NCI-H1436 (cell line): ENCODE data around the gene ALOXE3.

Experiments
- DNase-seq: peaks from one replicate; lab custom pipeline; 2025; lab: John Stamatoyannopoulos, UW

The ALOXE3 gene

DNA sequence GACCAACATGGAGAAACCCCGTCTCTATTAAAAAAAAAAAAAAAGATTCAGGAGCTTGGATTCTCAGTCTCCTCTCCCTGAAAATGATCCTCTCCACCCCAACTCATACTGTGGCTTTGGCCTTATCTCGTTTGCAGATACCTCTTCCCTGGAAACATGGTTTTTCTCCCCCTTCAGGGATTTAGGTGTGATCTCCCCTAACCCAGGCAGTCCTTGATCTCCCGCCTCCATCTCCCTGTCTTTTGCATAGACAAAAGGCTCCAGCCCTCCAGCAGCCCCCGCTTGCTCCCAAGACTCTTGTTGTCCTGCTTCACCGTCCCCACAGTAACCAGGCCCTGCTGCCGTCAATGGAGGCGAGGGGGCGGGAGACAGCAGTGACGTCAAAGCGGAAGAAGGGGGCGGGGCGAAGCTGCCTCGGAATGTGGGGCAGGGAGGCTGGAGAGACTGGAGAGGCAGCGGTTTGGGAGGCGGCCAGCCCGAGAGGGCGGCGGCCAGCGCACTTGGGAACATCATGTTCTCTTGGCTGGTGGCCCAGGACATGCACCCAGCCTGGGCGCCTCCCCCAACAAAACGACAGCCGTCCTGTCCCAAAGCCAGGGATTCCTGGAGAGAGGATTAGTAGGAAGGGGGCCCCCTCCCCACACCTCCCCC lies 35.8 kb upstream of the ALOXE3 start:
- peak; percentile 83 for DNase-seq

DNA sequence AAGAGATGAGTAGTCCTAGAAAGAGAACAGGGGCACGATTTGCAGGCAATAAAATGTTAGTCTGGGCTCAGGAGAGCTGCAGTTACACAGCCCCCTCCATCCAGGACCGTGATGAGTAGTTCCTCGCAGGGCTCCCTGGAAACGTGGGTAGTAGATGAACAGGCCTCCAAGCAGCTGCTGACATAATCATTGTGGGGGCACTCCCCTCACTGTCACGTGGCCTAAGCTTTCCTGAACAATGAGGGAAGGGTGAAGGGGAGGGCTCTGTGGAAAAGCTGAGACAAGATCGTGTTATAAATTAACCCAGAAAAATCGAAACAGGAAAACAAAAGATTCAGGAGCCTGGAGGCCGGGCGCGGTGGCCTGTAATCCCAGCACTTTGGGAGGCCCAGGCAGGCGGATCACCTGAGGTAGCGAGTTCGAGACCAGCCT lies 35.2 kb upstream of the ALOXE3 start:
- peak; percentile 58 for DNase-seq

DNA sequence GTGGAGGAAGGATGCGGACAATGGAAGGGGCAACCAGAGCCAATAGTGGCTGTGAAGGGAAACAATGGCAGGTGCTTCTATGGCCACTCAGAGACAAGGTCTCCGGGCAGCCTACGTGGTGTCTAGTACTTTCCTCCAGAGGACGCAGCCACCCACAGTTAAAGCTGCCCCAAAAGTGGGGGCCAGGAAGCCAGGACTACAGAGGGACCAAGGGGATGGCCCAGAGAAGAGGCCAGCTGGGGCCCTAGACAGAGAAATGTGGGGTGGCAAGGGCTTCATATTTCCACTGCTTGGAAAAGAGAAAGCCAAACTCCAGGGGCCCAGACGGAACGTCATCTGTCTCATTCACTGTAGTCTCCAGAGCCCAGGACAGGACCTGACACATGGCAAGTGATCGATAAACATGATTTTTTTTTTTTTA lies 34.7 kb upstream of the ALOXE3 start:
- DNase-seq = no peak

DNA sequence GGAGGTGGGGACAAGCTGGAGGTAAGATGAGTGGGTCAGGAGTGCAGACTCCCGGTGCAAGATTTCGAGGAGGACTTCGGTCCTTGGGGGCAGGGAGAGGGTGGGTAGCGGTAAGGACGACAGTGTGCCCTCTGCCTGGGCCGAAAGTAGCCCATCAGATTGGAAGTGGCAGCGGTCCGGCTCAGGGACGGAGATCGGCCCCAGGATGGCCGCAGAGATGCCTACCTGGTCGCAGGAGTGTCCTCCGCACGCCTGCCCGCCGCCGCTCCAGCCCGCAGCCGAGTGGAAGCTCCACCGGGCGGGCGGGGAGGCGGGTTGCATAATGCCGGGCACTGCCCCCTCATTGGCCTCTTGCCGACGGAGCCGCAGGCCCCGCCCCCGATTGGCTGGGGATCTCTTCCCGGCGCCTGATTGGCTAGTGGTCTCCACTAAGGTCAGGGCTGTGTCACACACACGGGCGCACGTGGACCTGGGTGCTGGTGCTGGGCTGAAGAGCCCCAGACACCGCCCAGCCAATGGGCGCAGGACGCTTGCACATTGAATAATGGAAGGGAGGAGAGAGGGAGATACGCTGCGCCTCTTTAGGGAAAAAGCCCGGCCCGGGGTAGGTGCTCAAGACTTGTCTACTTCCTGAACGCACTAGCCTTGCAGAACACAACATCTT lies 33.9 kb upstream of the ALOXE3 start, which contains the start of gene PER1:
TSS of gene PER1 (minus strand) at position 293 of the 664 bp plus-strand sequence. CDS start 1,698 bp downstream, outside the sequence.
- DNase-seq = peak; percentile 91

DNA sequence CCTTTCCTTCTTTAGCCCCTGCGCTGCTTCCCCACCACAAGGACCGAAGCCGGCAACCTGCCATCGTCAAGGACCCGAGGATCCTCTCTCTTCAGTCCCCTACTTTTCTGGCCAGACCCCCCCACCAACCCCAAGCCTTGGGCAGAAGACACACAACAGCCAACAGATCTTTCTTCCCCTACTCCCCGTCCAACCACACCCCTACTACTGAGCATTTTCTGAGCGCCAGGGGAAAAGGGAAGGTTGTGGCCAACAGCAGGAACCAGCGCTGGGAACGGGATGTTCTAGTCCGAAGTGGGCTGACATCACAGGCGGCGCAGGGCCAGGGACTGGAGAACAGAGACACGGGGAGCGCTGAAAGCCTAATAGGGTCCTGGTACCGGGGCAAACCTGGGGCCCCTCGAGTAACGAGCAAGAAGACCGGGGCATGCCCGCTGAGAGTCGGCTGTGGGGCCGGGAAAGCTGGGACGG lies 33.4 kb upstream of the ALOXE3 start:
- no peak for DNase-seq

DNA sequence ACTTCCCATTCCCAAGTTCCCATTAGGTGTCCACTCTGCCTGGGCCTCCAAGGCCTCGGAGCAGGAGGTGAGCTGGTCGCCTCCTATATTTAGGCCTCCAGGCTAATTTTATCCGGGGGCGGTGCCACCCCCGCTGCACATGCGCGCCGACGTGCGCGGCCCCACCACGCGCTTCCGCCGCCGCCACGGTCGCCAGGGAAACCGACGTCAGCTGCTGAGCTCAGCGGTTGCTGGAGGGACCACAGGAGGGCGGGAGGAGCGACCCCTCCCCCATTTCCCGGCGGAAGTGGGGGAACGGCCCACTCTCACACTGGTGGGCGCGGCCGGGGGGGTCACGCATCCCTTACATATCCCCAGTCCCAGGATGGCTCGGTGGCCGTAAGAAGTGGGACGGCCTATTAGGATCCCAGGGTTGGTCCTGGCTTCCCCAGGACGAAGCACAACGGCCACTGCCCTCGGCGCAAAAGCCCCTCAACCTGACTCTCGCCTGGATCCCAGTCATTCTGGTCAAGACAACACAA lies 32.9 kb upstream of the ALOXE3 start:
- DNase-seq = no peak

DNA sequence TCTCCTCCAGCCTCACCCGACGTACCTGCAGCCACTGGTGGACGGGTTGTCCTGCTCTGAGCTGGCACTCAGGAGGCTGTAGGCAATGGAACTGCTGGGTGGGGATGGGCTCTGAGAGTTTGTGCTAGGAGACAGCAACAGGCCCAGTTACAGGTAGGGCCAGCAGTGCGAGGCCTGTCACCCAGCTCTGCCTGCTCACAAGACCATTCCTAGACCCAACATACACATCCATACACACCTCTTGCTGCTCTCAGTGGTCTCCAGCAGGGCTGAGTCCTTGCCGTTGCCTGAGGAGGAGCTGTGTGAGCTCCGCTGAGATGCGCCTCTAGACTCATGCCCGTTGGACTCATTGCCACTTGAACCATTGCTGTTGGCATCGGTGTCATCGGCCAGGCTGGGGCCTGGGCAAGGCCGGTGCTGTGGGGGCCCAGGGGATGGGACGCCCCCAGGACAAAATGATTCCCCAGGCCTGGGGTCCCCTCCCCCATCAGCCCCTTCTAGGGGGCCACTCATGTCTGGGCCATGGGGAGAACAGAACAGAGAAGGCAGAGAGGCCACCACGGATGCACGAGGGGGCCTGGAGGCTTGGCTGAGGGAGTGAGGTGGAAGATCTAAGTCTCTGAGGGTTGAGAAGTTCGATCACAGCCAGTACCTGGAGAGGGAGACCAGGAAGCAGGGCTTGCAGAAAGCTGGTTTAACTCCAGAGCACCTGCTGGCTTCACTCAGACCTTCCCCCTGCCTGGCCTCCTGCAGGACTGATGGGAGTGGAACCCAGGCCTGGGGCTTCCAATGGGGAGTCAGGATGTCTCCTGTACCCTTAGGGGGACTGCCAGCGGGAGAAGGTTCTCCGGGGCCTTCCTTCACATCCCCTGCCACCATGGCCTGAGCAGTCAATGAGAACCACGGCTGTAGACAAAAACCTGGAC lies 32.1 kb upstream of the ALOXE3 start:
- no peak for DNase-seq

DNA sequence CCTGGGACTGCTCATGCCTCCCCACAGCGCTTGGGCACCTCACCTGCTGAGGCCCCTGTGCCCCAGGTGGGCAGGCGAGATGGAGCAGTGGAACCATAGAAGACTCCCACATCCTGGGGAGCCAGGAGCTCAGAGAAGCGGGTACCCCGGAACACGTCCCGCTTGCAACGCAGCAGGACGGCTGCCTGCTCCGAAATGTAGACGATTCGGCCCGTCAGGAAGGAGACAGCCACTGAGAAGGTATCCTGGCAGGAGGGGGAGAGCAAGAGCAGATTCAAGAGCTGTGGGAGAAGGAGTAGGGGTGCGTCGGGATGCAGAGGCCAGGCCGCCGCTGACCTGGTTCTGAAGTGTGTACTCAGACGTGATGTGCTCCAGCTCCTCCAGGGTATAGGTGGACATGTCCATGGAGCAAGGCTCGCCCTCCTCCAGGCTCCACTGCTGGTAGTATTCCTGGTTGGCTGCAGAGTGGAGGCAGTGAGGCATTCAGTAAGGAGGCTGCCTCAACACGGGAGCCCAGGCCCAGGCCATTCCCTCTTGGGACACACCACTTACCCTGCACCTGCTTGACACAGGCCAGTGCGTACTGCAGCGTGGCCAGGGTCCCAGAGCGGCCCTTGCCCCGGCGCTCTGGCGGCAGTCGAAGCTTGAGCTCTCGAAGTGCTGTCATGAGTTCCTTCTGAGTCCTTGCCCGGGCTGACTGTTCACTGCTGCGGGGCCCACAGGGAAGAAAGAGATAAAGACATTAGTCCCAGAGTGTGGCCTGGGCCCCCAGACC lies 31.3 kb upstream of the ALOXE3 start:
- no peak for DNase-seq

DNA sequence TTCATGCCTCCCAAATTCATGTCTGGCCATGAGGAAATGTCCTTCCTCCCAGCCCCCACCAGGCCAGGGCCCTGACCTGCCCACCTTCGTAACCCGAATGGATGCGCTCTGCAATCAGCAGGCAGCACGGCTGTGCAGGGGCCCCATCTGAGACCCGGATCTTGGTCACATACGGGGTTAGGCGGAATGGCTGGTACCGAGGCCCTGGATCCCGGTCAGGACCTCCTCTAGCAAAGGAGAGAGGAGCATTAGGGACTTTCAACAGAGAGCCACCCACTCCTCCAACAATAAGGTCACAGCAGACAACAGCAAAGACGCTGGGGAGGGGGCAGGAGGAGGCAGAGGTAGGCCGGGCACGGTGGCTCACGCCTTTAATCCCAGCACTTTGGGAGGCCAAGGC lies 30.2 kb upstream of the ALOXE3 start:
- no peak for DNase-seq

DNA sequence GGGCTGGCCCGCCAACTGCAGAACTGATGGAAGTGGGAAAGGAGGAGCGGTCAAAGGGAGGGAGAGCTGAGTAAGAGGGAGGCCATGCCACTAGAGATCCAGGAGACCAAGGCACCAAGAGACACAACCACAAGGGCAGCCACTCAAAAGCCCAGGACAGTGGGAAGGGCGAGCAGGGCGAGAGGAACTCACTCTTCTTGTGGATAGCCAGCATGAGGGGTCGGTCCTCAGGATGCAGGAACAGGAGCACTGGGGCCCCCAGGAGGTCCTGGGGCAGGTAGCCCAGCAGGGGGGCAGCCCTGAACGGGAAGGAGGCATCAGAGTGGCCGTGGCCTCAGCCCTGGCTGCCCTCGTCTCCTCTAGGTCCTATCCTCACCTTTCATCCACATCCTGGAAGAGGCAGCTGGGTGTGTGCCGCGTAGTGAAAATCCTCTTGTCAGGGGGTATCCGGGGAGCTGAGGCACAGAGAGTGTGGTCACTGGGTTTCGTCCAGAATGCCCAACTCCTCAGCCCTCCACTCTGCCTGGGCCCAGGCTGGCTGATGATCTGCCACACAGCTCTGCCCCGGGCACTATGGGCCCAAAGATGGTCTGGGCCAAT lies 29.6 kb upstream of the ALOXE3 start:
- no peak for DNase-seq

DNA sequence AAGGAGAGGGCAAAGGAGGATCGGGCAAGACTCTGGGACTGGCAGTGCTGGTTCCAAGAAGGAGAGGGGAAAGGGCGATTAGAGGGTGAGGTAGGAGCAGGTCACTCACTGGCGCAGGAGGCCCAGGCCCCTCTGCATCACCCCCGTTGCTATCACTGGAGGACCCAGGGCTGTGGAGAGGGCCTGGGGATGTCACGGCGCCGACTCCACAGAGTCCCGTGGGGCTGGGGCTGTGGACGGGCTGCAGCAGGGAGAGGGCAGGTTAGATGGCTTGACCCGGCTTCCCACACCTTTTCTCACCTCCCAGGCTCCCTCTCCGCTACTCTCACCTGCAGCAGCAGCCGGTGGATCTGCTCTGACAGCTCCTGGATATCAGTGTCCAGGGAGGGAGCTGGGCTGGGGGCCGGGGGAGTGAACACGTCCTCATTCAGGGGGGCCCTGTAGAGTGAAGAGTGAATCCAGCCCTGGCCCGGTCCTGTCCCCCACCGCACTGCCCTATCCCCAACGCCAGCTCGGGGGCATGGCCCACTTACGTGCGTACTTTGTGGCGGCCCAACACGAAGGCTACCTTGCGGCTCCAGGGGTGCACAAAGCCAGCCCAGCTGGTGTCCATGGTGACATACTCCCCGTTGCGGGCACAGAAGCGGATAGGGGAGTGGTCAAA lies 29.0 kb upstream of the ALOXE3 start:
- no peak for DNase-seq

DNA sequence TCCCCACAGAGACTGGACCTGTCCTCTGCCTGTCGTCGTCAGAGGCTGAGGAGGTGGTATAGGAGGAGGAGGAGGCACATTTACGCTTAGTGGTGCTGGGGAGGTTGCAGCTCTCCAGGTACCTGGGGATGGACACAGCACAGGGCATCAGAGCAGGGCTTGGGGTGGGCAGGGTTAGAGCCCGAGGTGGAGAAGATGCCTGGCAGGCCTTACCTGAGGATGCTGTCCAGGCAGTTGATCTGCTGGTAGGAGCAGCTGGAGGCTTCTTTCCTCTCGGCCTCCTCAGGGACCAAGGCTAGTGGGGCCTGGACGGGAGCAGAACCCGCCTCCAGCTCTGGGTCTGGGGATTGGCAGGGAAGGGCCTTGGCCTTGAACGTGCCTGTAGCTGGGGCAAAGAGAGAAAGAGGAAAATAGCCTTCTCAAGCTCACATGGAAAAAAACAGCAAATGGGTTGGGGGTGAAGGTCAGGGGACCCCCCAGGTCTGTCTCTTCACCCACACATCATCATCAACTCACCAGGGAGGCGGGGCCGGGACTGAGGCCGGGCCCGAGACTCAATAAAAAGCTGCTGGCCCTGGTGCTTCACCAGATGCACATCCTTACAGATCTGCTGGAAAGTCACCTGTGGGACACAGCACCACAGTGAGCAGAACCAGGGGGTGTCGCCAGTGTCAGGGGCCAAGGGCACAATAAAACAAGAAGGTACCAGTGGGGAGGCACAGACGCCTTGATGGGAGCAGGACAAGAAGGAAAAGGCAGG lies 28.2 kb upstream of the ALOXE3 start:
- DNase-seq = no peak

DNA sequence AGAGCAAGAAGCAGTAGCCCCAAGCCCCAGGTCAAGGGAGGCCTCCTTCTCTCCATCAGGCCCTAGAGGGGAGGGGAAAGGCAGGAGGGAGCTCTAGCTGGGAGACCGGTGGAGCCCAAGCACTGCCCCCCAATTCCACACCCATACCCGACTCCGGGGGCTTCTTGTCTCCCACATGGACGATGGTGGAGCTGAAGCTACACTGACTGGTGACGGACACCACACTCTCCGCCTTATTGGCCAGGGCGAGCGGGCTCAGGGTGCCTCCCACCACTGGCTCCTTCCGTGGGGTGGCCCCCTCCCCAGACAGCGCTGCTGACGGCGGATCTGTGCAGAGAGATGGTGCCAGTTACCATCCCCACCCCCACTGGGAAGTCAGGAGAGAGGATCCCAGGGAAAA lies 27.5 kb upstream of the ALOXE3 start:
- no peak for DNase-seq

DNA sequence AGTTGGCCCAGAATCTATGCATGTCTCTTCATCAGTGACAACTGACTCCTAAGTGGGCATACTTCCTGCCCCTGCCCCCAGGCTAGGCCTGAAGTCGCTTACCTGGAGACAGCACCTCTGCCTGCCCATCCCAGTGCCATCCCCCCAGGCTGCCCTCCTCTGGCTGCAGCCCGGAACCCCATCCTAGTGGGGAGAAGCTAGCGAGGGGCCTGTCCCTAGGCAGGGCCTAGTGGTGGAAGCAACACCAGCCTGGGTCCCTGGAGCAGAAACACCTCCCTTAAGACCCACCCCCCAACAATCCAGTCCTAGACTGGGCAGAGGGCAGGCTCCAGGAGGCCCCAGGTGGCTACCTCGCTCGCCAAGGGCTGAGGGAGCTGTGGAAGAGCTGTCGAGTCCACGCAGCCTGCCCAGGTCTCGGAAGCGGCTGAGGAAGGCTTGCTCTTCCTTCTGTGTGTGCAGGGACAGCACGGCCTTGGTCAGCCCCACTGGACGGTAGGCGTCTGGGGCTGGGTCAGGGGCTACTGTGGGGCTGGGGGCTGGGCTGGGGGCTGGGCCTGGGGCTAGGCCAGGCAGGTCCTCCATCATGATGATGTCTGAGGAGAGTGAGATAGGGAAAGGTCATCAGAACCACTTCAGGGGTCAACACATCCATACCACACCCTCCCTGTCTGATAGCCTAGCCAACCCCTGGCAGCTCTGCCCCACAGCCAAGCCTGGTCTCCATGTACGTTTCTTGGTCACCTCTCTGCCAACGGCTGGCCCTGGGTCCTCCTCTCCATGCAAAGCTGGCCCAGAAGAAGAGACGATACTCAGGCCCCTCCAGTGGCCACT lies 26.3 kb upstream of the ALOXE3 start:
- no peak for DNase-seq

DNA sequence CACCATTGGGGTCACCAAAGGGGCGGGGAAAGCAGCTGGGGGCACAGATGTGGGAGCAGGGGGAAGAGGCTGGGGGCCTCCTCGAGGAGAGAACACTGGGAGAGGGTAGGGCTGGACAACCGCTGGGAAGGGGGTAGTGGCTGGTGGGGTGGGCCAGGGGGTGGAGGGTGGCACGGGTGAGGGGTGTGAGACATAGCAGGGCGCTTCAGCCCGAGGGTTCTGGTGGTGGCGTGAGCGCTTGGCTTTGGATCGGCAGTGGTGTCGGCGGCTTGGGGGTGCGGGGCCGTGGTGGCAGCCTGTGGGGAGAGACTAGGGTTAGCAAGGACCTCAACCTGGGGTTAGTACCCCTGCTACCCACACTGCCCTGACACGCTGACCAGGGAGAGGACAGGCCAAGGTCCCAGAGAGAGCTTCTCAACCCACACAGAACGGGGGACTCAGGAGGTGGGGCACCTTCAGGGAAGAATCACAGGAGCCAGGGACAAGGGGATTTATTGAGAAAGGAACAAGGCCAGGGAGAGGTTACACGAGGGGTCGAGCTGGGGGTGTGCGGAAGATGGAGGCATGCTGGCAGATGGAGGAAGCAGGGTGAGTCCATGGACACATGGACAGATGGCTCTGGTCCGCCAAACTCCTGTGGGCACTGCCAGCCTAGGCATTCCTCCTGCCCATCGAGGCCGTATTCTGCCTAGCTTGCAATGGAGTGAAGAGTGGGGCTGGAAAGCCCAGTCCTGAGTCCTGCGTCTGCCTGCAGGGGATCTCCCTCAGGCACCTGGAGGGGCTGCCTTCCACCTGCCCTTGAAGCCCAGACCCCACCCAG lies 25.5 kb upstream of the ALOXE3 start:
- DNase-seq = no peak

DNA sequence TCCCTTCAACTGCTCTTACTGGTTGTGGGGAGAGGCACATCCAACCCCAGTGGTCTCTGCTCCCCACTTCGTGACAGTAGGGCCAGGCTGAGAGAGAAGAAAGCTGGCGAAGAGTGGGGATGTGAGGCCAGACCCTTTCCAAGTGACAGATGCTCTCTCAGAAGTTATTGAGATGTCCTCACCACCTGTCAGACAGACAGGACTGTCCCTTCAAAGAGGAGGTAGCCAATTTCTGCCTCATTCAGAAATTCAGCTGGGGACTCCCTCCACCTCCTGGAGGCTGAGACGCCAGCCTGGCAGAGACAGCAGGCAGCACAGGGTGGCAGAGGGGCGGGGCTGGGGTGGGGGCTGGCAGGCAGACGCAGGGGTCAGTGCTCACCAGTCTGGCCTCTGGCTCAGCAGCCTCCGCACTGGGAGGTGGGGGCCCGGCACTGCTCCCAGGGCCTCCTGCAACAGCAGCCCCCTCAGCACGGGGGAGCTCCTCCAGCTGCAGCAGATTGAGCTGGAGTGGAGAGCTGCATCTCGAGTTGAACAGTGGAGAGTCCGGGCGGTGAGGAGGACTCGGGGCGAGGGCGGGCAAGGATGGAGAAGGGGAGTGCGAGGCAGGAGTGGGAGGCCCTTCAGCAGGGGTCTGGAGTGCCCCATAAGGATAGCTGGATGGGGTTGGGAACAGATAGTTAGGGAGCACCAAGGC lies 24.7 kb upstream of the ALOXE3 start:
- no peak for DNase-seq

DNA sequence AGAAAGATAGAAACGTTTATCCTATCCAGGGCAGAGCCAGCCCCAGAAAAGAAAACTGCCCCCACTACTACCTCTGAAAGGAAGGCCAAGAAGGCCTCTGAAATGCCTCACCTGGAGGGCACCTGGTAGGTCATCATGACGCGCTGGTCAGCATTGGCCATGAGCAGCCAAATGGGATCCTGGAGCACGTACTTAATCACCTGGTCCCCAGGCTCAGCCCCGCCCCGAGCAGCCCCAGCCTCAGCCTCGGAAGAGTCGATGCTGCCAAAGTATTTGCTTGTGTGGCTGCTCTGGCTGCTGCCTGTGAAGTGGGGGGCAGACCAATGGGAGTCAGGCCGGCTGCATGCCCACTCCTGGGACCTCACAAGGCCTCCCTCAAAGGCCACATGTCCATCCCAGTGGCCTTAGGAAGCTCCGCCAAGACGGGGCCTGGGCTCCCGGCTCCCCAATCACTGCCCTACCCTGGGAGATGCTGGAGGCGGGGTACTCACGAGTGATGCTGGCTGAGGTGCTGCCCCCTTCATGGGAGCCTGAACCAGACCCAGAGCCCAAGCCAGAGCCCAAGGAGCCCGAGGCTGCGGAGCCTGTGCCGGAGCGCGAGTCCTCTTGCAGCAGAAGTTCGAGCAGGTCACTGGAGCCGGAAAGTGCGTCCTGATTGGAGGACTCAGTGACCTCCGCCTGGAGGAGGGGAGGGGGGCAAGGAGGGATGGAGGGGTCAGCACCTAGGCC lies 24.0 kb upstream of the ALOXE3 start:
- no peak for DNase-seq
